Measurements from ENCODE around the gene PNRC1.
"Not testable (repeated sequence)": the region's sequence is repeated elsewhere in the genome, so short reads cannot be mapped to it uniquely, and the experiment has no call there.

DNA sequence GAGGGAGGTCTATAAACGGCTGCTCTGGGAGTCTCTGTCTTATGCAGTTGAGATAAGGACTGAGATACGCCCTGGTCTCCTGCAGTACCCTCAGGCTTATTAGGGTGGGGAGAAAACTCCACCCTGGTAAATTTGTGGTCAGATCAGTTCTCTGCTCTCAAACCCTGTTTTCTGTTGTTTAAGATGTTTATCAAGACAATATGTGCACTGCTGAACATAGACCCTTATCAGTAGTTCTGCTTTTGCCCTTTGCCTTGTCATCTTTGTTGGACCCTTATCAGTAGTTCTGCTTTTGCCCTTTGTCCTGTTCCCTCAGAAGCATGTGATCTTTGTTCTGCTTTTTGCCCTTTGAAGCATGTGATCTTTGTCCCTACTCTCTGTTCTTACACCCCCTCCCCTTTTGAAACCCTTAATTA, 47.7 kb downstream of the PNRC1 start:
- TF ChIP-seq, protein P1, sequence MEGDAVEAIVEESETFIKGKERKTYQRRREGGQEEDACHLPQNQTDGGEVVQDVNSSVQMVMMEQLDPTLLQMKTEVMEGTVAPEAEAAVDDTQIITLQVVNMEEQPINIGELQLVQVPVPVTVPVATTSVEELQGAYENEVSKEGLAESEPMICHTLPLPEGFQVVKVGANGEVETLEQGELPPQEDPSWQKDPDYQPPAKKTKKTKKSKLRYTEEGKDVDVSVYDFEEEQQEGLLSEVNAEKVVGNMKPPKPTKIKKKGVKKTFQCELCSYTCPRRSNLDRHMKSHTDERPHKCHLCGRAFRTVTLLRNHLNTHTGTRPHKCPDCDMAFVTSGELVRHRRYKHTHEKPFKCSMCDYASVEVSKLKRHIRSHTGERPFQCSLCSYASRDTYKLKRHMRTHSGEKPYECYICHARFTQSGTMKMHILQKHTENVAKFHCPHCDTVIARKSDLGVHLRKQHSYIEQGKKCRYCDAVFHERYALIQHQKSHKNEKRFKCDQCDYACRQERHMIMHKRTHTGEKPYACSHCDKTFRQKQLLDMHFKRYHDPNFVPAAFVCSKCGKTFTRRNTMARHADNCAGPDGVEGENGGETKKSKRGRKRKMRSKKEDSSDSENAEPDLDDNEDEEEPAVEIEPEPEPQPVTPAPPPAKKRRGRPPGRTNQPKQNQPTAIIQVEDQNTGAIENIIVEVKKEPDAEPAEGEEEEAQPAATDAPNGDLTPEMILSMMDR (conservative IDR thresholded peaks at IDR 0.05 in 1 of 2, IDR thresholded peaks at IDR 0.05 in 1 of 2; ENCODE audit: extremely low read depth in 1 of 2, insufficient read depth in 1 of 2, low read depth in 1 of 2, low read length in 2 of 2) = not testable (repeated sequence)
- not testable (repeated sequence) for TF ChIP-seq EZH2 (IDR thresholded peaks at IDR 0.05; ENCODE audit: borderline replicate concordance, low read length)
